HG02870 (cell line): ENCODE data around the gene SS18.

Experiments used
- ATAC-seq: cut with Tn5 transposase; IDR thresholded peaks from one replicate; pipeline ENCODE4 v1.9.1; 2021; ENCODE audit warnings: mild to moderate bottlenecking, moderate library complexity; ENCODE audit not compliant: unreplicated experiment

The SS18 gene

GRCh38 chr18:26074246-26074645, 16.2 kb downstream of the SS18 start:
- no peak for ATAC-seq

DNA sequence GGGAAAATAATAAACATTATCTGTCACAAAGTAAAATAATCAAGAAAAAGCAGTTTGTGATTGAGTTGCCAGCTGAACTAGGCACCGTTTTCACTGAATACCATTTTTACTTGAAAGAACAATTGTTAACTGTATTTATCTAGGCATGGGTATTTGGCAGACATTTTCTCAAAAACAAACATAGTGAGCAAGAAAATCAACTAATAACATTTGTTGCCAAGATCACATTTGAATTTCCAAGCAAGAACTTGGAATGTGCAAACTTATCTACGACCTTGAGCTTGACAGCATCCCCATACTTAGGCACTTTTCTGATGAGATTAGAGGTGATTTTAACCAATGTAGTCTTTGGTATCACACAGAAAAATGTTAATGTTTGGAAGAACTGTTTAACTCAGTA, 16.7 kb downstream of the SS18 start:
- no peak for ATAC-seq

DNA sequence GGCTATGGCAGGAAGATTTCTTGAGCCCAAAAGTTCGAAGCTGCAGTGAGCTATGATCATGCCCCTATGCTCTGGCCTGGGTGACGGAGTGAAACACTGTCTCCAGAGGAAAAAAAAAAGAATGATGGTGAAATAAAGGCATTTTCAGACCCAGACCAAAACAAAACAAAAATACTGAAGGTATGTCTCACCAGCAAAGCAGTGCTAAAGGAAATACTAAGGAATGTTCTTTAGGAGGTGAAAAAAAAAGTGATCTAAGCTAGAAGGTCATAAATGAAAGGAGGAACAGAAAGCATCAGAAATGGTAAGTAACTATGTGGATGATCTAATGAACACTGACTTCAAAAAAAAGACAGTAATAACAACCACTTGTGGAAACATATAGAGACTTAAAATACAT, 18.7 kb downstream of the SS18 start:
- no peak for ATAC-seq

DNA sequence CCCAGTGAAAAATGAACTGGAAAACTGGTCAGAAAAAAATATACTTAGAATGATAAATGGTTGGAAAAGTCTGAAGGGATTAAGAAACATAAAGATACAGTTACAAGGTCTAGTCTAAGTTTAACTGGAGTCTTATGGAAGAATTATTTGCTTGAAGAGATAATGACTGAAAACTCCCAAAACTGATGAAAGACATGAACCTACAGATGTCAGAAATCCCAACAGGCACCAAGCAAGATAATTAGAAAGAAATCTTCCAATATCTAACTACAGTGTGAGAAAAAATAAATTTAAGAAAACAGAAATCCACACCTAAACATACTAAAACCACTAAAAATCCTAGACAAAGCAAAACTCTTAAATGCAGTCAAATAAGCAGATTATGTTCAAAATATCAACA, 19.4 kb downstream of the SS18 start:
- ATAC-seq, result no peak

DNA sequence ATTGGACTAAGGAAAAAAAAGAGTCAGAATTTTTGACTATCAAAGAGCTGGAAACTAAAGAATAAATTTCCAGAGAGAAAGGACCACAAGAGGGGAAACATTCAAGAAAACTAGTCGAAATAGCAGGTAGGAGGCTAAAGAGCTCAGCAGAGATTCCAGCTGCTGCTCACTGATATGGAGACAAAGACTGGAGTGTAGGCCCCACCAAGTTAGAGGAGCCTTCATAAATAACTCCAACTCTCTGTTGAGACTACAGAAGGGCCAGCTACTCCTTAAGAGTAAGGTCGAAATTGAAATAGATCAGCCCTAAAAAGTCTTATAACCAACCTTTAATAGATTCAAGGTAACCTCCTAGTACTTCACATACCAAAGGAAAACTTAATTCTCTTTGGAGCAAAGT, 31.1 kb downstream of the SS18 start:
- ATAC-seq, result no peak

GRCh38 chr18:26057344-26057773, 33.1 kb downstream of the SS18 start:
- no peak for ATAC-seq

GRCh38 chr18:26056291-26056690, 34.1 kb downstream of the SS18 start:
- no peak for ATAC-seq

- no peak for ATAC-seq
Observed at GRCh38 chr18:26052505-26052904, 37.9 kb downstream of the SS18 start.

DNA sequence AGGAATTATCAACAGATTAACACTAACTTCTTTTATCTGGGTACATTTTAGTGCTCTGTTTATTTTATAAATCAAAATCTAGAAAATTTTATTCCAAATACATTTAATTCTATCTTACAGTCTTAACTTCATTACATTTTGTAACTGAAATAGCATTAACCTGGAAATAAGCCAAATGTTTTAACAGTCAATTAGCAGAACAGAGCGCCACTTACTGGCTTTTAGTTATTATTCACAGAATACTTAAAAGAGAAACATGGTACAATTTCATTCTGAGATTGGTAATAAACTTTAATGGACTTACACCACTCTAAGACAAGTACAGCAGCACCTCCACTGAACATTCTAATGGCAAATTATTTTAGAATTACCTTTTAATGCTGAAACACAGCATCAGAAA, 38.6 kb downstream of the SS18 start:
- no peak for ATAC-seq

DNA sequence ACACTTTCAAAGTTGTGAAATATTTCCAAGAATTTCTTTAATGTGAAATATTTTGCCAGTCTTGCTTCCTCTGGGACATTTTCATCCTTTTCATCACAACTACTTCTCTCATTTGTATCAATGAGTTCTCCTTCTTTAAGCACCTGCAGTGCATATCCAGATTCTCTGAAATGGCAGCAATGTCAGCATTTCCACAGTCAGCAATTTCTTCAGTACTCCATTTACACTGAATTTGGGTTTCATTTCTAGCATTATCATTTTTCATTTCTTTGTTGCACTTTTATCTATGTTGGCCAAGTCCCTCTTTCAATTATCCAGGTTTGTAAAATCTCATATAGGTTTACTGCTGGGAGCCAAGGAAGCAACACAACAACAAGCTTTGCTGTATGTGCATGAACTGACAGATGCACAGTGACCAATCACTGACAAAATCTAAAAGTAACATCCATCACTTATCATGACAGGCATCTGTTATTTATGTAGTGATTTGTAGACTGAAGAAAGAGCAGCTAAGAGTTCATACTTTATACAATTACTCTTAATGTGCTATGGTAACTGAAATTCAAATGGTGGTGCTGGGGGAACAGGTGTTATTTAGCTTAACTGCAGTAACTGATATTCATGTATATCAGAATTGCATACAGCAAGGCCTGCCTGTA, 43.9 kb downstream of the SS18 start:
- ATAC-seq, result no peak

- no peak for ATAC-seq
Observed at GRCh38 chr18:26044807-26045206, 45.6 kb downstream of the SS18 start.

DNA sequence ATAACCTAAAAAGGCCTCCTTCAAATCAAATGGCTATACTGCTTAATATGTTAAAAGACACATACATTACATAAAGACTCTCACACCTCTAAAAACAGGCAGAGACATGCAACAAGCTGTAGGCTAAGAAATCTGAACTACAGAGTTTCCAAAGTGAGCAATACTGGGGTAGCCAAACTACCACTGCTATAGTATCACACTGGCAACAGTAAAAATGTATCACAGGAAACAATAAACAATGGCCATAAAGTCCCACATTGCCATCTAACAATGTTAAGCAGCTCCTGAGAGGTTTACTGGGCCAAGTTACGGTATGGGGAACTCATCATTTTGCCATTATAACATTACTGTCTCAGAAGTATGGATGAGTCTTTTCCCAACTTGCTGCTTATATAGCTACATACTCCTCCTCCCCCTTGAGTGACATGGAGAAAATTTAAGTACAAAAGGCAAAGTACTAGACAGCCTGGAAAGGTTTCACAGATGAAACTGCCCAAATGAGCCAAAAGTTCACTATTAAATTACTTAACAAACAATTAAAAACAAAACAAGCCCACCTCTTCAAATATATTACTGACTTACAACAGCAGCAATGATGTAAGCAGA, 50.3 kb downstream of the SS18 start:
- no peak for ATAC-seq

DNA sequence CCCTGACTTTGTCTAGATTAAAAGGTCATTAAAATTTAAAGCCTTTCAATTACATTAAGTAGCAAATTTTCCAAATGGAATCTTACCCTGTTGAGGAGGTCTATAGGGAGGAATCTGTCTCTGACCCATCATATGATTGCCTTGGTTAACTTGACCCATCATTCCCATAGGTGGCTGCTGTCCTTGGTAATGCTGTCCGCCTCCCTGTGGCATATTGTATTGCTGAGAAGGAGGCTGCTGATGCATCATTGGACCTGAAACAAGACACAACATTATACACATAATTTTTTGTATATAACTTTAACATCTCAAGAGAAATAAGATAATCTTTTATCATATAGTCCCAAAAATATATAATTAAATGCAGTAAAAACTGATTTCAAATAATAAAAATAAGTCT, 51.2 kb downstream of the SS18 start:
- ATAC-seq, result no peak

DNA sequence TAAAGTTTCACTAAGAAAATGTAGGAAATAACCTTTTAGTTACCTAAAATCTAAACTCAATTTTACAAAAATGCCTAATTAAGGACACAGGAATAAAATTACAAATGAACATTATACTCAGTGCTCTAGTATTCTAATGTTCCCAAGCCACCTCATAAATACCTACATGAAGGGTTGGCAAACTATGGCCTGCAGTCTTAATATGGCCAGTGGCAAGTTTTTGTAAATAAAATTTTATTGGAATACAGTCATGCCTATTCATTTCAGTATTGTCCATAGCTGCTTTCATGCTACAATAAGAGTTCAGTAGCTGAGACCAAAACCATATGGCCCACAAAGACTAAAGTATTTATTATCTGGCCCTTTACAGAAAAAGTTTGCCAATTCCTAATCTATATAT, 53.8 kb downstream of the SS18 start:
- no peak for ATAC-seq

- no peak for ATAC-seq
Observed at GRCh38 chr18:26034850-26035497, 55.4 kb downstream of the SS18 start.

DNA sequence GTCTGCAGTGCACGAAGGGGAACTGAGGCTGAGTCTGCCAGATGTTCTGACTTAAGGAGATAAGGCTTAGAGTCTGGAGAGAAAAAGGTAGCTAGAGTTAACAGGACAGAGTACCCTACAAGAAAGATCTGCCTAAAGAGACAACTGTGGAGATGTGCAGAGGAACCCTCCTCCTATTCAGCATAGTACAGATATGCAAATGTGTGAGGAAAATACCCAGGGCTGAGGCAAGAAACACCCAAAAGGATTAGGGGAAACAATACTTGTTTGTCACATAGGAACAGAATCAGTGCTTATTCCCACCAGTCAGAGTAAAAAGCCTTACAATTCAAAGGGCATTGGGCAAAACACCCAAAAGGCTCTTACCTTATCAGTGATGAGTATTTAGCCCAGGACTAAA, 67.8 kb downstream of the SS18 start:
- ATAC-seq, result no peak

GRCh38 chr18:26021061-26021754, 69.2 kb downstream of the SS18 start:
- no peak for ATAC-seq

GRCh38 chr18:26017929-26018328, 72.5 kb downstream of the SS18 start:
- no peak for ATAC-seq

DNA sequence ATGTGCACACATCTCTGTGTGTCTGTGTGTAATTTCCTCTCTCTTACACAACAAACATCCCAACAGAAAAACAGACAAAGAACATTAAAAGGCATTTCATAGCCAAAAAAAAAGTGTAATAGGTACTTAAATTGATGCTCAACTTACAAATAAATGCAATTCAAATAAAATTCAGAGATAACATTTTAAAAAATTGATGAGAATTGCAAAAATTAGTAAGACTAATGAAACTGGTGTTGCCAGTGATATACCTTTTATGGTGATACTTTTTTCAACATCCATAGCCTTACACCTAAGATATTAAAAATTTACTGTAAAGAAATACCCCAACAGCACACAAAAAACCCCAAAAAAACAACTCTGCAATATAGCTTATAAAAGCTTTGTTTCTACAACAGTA, 76.0 kb downstream of the SS18 start:
- no peak for ATAC-seq

DNA sequence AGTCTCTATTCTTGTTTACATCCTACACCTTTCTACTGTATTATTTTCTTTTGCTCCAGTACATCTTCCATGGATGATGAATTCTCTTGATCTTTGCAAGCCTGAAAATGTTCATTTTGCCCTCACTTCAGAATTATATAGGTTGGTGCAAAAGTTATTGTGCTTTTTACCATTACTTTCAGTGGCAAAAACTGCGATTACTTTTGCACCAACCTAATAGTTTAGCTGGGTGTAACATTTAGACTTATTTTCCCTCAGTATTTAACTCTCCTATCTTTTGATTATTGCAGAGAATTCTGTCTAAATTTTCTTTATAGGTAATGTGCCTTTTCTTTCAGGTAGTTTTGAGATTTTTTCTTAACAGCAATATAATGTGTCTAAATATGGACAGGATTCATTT, 81.8 kb downstream of the SS18 start:
- ATAC-seq, result no peak

GRCh38 chr18:26008096-26008495, 82.3 kb downstream of the SS18 start:
- no peak for ATAC-seq

GRCh38 chr18:26005950-26006349, 84.5 kb downstream of the SS18 start:
- ATAC-seq, result no peak
